Stimulated activated CD8-positive, alpha-beta memory T cell treated with anti-CD3 and anti-CD28 coated beads, Interleukin-2, amount 100 ng/mL, for 1 hour (primary cell): ENCODE data around the gene ME3.

ENCODE experiments used
- DNase-seq, 2 donors: peaks; one replicate each; pipeline ENCODE4 v3.0.0-alpha.2; 2020; ENCODE audit warnings: low read depth in 2 of 2

The ME3 gene

GRCh38 chr11:86514453-86514852, 158.0 kb downstream of the ME3 start:
- no peak for DNase-seq

- DNase-seq = no peak
Measured at GRCh38 chr11:86513746-86514373, 158.6 kb downstream of the ME3 start.

- DNase-seq = no peak
Measured at GRCh38 chr11:86513138-86513537, 159.3 kb downstream of the ME3 start.

GRCh38 chr11:86511086-86511551, 161.3 kb downstream of the ME3 start:
- DNase-seq = no peak

- no peak for DNase-seq
Measured at GRCh38 chr11:86510674-86511073, 161.7 kb downstream of the ME3 start.

- no peak for DNase-seq
Measured at GRCh38 chr11:86510097-86510496, 162.3 kb downstream of the ME3 start.

GRCh38 chr11:86509588-86509974, 162.8 kb downstream of the ME3 start:
- no peak for DNase-seq

GRCh38 chr11:86508604-86509587, 163.5 kb downstream of the ME3 start:
- DNase-seq = no peak

- no peak for DNase-seq
Measured at GRCh38 chr11:86507249-86507845, 165.1 kb downstream of the ME3 start.

GRCh38 chr11:86506235-86506634, 166.2 kb downstream of the ME3 start:
- no peak for DNase-seq

- no peak for DNase-seq
Measured at GRCh38 chr11:86503131-86503530, 169.3 kb downstream of the ME3 start.

GRCh38 chr11:86502137-86502642, 170.2 kb downstream of the ME3 start:
- DNase-seq = no peak

GRCh38 chr11:86500500-86501140, 171.8 kb downstream of the ME3 start:
- no peak for DNase-seq

GRCh38 chr11:86499723-86500129, 172.7 kb downstream of the ME3 start:
- DNase-seq = no peak

GRCh38 chr11:86497836-86498235, 174.6 kb downstream of the ME3 start:
- DNase-seq = no peak

GRCh38 chr11:86497310-86497709, 175.1 kb downstream of the ME3 start:
- DNase-seq = no peak

GRCh38 chr11:86495351-86495750, 177.1 kb downstream of the ME3 start:
- DNase-seq = no peak

GRCh38 chr11:86492370-86493010, 179.9 kb downstream of the ME3 start:
- DNase-seq = no peak

GRCh38 chr11:86491027-86491426, 181.4 kb downstream of the ME3 start:
- DNase-seq = no peak

GRCh38 chr11:86490582-86490981, 181.8 kb downstream of the ME3 start:
- DNase-seq = no peak

- DNase-seq = no peak
Measured at GRCh38 chr11:86489442-86489841, 183.0 kb downstream of the ME3 start.
